ENCODE measurements around the gene MSRB3. TPM values are rescaled to one million over a fixed set of nuclear protein-coding genes. Genes with fewer than 3 reads are reported as not detected.

Gene MSRB3
- total and polyA plus RNA-seq, 2 of the 4 experiments (the other 2 are of a cell fraction), result 31.7 to 35.7 TPM

DNA sequence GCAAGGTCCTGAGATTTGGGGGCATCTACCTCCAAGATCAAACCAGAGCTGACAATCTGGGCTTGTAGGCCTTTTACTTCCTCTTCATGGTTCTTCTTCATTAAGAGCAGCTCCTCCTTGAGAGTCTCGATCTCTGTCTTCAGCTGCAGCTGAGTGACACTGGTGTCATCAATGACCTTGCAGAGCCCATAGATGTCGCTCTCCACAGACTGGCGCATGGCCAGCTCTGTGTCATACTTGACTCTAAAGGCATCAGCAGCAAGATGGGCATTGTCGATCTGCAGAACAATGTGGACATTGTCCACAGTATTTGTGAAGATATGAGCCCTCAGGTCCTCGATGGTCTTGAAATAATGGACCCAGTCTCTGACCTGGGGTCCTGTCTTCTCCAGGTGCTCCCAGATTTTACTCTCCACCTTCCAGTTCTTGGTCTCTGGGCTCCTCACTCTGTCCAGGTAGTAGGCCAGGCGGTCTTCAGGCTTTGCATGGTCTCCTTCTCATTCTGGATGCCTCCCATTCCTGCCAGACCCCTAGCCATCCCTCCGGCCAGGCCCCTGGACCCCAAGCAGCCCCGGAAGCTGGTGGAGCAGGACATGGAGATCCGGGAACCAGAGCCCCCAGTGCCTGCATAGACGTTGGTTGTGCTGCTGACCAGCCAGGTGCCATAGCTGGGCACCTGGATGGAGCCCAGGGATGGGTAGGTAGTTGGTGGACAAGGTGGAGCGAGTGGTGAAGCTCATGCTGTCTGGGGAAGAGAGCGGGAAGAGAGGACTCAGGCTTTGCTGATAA is 141.0 kb downstream of the MSRB3 start (continued):
- TF ChIP-seq CEBPB (IDR thresholded peaks at IDR 0.05; ENCODE audit: low read depth, low read length), result no peak

DNA sequence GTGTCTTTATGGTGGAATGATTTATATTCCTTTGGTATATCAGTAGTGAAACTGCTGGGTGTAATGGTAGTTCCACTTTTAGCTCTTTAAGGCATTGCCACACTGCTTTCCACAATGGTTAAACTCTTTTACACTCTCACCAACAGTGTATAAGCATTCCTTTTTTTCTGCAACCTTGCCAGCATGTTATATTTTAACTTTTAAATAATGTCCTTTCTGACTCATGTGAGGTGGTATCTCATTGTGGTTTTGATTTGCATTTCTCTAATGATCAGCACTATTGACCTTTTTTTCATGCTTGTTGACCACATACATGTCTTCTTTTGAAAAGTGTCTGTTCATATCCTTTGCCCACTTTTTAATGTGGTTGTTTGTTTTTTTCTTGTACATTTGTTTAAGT is 142.5 kb downstream of the MSRB3 start:
- H4K20me1 ChIP-seq (ENCODE audit: insufficient read depth, low read length), result no peaks in the 10 kb centered on the region
- H2BK20ac ChIP-seq (ENCODE audit: low read depth, low read length), result no peak overlapping the region
- ChIA-PET CTCF (no interaction called here), POLR2A (ENCODE audit: unreplicated experiment) (no interaction called here)
- no peak overlapping the region for H2AFZ ChIP-seq (replicated peaks; ENCODE audit: low read length, poor library complexity)
- H2BK5ac ChIP-seq (ENCODE audit: low read depth, low read length, poor library complexity, severe bottlenecking), result no peak overlapping the region
- no peak overlapping the region for H4K8ac ChIP-seq (ENCODE audit: low read depth in 2 of 2, low read length in 2 of 2)
- no peak overlapping the region for H3K4me2 ChIP-seq (ENCODE audit: low read depth, low read length)
- H3K14ac ChIP-seq (replicated peaks; ENCODE audit: low read depth, low read length), result no peak overlapping the region
- H3K56ac ChIP-seq (ENCODE audit: extremely low read depth, insufficient read depth, low read length), result no peak overlapping the region
- H2AK9ac ChIP-seq (replicated peaks; ENCODE audit: low read depth, low read length, poor library complexity), result no peak overlapping the region
- H3K27ac ChIP-seq (ENCODE audit: insufficient read depth, low read length), result no peak overlapping the region
- H3K9ac ChIP-seq (ENCODE audit: low read depth, low read length), result no peak overlapping the region
- BruUV-seq (replicated peaks), result no TSS peak
- no peak overlapping the region for H3K4ac ChIP-seq (ENCODE audit: low read depth, low read length)
- H3K79me1 ChIP-seq (ENCODE audit: low read depth in 1 of 2, low read length in 2 of 2), result peaks cover 24 to 28% of the 10 kb centered on the region in 2 experiments
- intact Hi-C loops (cut with micrococcal nuclease), result no loop called here
- no peak overlapping the region for H3K23ac ChIP-seq (ENCODE audit: low read depth, low read length)
- H2AK5ac ChIP-seq (ENCODE audit: low read depth, low read length), result no peak overlapping the region
- DNase-seq (no peak), ATAC-seq (ENCODE audit: low read depth) (no peak)
- dilution Hi-C loops (cut with HindIII; ENCODE audit: low sequenced_read_pairs, unreplicated experiment), result no loop called here
- no peak overlapping the region for H2BK120ac ChIP-seq (ENCODE audit: low read depth, low read length)
- H2BK15ac ChIP-seq (ENCODE audit: low read depth, low read length), result no peak overlapping the region
- no peak overlapping the region; the same call in 1 of the 2 replicates for H3K18ac ChIP-seq (ENCODE audit: low read depth, low read length)
- in situ Hi-C loops (cut with MboI; ENCODE audit: low sequenced_read_pairs), result no loop called here
- no peak for TF ChIP-seq MAFK (IDR thresholded peaks at IDR 0.05; ENCODE audit: low read depth, low read length)
- TF ChIP-seq RFX5 (IDR thresholded peaks at IDR 0.05; ENCODE audit: low read depth, low read length), result no peak
- TF ChIP-seq FOS (IDR thresholded peaks at IDR 0.05; ENCODE audit: low read depth, low read length), result no peak
- TF ChIP-seq, protein P1, sequence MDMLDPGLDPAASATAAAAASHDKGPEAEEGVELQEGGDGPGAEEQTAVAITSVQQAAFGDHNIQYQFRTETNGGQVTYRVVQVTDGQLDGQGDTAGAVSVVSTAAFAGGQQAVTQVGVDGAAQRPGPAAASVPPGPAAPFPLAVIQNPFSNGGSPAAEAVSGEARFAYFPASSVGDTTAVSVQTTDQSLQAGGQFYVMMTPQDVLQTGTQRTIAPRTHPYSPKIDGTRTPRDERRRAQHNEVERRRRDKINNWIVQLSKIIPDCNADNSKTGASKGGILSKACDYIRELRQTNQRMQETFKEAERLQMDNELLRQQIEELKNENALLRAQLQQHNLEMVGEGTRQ (IDR thresholded peaks at IDR 0.05; ENCODE audit: low read depth, low read length), result no peak
- TF ChIP-seq MXI1 (IDR thresholded peaks at IDR 0.05; ENCODE audit: borderline replicate concordance, low read depth, low read length), result no peak
- TF ChIP-seq, protein P2, sequence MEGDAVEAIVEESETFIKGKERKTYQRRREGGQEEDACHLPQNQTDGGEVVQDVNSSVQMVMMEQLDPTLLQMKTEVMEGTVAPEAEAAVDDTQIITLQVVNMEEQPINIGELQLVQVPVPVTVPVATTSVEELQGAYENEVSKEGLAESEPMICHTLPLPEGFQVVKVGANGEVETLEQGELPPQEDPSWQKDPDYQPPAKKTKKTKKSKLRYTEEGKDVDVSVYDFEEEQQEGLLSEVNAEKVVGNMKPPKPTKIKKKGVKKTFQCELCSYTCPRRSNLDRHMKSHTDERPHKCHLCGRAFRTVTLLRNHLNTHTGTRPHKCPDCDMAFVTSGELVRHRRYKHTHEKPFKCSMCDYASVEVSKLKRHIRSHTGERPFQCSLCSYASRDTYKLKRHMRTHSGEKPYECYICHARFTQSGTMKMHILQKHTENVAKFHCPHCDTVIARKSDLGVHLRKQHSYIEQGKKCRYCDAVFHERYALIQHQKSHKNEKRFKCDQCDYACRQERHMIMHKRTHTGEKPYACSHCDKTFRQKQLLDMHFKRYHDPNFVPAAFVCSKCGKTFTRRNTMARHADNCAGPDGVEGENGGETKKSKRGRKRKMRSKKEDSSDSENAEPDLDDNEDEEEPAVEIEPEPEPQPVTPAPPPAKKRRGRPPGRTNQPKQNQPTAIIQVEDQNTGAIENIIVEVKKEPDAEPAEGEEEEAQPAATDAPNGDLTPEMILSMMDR (conservative IDR thresholded peaks at IDR 0.05; ENCODE audit: low read depth, low read length), result no peak
- no peak for TF ChIP-seq RAD21 (IDR thresholded peaks at IDR 0.05; ENCODE audit: low read length)
- TF ChIP-seq CEBPB (IDR thresholded peaks at IDR 0.05; ENCODE audit: low read depth, low read length), result no peak
- TF ChIP-seq MAZ (IDR thresholded peaks at IDR 0.05; ENCODE audit: borderline replicate concordance, low read depth, low read length), result no peak
- TF ChIP-seq RCOR1 (IDR thresholded peaks at IDR 0.05; ENCODE audit: insufficient replicate concordance, low read length), result no peak
- TF ChIP-seq NFE2L2 (IDR thresholded peaks at IDR 0.05; ENCODE audit: low read depth, low read length), result no peak
- TF ChIP-seq, protein P3, sequence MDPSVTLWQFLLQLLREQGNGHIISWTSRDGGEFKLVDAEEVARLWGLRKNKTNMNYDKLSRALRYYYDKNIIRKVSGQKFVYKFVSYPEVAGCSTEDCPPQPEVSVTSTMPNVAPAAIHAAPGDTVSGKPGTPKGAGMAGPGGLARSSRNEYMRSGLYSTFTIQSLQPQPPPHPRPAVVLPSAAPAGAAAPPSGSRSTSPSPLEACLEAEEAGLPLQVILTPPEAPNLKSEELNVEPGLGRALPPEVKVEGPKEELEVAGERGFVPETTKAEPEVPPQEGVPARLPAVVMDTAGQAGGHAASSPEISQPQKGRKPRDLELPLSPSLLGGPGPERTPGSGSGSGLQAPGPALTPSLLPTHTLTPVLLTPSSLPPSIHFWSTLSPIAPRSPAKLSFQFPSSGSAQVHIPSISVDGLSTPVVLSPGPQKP (IDR thresholded peaks at IDR 0.05; ENCODE audit: borderline replicate concordance, low read depth, low read length), result no peak
- TF ChIP-seq POLR2A (IDR thresholded peaks at IDR 0.05; ENCODE audit: low read depth, low read length), result no peak
- H3K36me3 ChIP-seq (ENCODE audit: control insufficient read depth, insufficient read depth, low read length), result peaks cover 7% of the 10 kb centered on the region
- peaks cover 9% of the 10 kb centered on the region for H3K9me3 ChIP-seq (ENCODE audit: control insufficient read depth, insufficient read depth, low read length)
- no peak overlapping the region for H4K91ac ChIP-seq (ENCODE audit: insufficient read depth, low read depth, low read length)
- no peak overlapping the region for H3K4me3 ChIP-seq (ENCODE audit: insufficient read depth, low read depth, low read length)
- no peaks in the 10 kb centered on the region for H3K27me3 ChIP-seq (ENCODE audit: control insufficient read depth, insufficient read depth, low read length)
- no peaks in the 10 kb centered on the region for H3K4me1 ChIP-seq (ENCODE audit: control insufficient read depth, insufficient read depth, low read length)
- no peak overlapping the region for H4K5ac ChIP-seq (ENCODE audit: low read depth, low read length)
- no peaks in the 10 kb centered on the region for H3K9me1 ChIP-seq (ENCODE audit: insufficient read depth, low read length)

All from IMR-90 (cell line).